Progenitor cell of endocrine pancreas (in vitro differentiated cells): Measurements from ENCODE around the gene TUBGCP5. TPM values are rescaled to one million over a fixed set of nuclear protein-coding genes. Genes with fewer than 3 reads are reported as not detected.
"Not testable (repeated sequence)": the region's sequence is repeated elsewhere in the genome, so short reads cannot be mapped to it uniquely, and the experiment has no call there.

Experiments used
- DNase-seq: peaks from one replicate; pipeline ENCODE4 v3.0.0; 2021; ENCODE audit warnings: low spot score; ENCODE audit not compliant: unreplicated experiment
- H3K27ac Mint-ChIP-seq: 2 replicates; pipeline ENCODE4 v1.8.0; 2021; ENCODE audit warnings: mild to moderate bottlenecking, moderate library complexity, mixed read lengths
- H3K27me3 Mint-ChIP-seq: 2 replicates; pipeline ENCODE4 v1.8.0; 2021; ENCODE audit warnings: mixed read lengths
- H3K36me3 Mint-ChIP-seq: 2 replicates; pipeline ENCODE4 v1.8.0; 2022; ENCODE audit warnings: mixed read lengths; ENCODE audit not compliant: insufficient read depth
- H3K4me1 Mint-ChIP-seq: 2 replicates; pipeline ENCODE4 v1.8.0; 2021; ENCODE audit warnings: low read depth, mixed read lengths
- H3K4me3 Mint-ChIP-seq: 2 replicates; pipeline ENCODE4 v1.8.0; 2021; ENCODE audit warnings: low read depth, mild to moderate bottlenecking, moderate library complexity, mixed read lengths
- H3K9me3 Mint-ChIP-seq: 2 replicates; pipeline ENCODE4 v1.8.0; 2021; ENCODE audit warnings: low read depth, mixed read lengths
- long read RNA-seq: library from polyadenylated mRNA; unstranded; transcript quantifications from one replicate; pipeline ENCODE4 v2.0.0, GENCODE V29; 2020
- total RNA-seq: library from RNA; stranded (reverse); gene quantifications from 2 replicates; pipeline ENCODE4 v1.2.1, GENCODE V29; 2021
- TF ChIP-seq, protein P1 (sequence below): fragments of 200-600 bp; sonication (generic); IDR thresholded peaks from one replicate; pipeline ENCODE4 v1.5.0; 2021; ENCODE audit warnings: antibody characterized with exemption, mild to moderate bottlenecking; ENCODE audit not compliant: unreplicated experiment

TUBGCP5 gene
- 22.5 and 24.3 TPM in 2 replicates for total RNA-seq
- long read RNA-seq, transcript TUBGCP5-205 (23 exons, 3,849 nt) = major isoform, 15 of 89 reads
- long read RNA-seq, partial matches to known transcripts = 38 of 89 reads
- long read RNA-seq, other reads (novel, unspliced or antisense) = 34 of 89 reads

GRCh38 chr15:23039143-23039916 lies at the start of gene TUBGCP5:
Gene TUBGCP5 (minus strand): TSS chr15:23039569. CDS start chr15:23039543, 26 bp downstream.
- no peaks in the 10 kb centered on the region for H3K27me3 Mint-ChIP-seq
- H3K9me3 Mint-ChIP-seq = no peaks in the 10 kb centered on the region
- H3K4me1 Mint-ChIP-seq = peaks cover 6% of the 10 kb centered on the region
- H3K36me3 Mint-ChIP-seq = peaks cover 6% of the 10 kb centered on the region
- H3K4me3 Mint-ChIP-seq = peak within 1 kb of the TSS; percentile 88
- TF ChIP-seq, protein P1, sequence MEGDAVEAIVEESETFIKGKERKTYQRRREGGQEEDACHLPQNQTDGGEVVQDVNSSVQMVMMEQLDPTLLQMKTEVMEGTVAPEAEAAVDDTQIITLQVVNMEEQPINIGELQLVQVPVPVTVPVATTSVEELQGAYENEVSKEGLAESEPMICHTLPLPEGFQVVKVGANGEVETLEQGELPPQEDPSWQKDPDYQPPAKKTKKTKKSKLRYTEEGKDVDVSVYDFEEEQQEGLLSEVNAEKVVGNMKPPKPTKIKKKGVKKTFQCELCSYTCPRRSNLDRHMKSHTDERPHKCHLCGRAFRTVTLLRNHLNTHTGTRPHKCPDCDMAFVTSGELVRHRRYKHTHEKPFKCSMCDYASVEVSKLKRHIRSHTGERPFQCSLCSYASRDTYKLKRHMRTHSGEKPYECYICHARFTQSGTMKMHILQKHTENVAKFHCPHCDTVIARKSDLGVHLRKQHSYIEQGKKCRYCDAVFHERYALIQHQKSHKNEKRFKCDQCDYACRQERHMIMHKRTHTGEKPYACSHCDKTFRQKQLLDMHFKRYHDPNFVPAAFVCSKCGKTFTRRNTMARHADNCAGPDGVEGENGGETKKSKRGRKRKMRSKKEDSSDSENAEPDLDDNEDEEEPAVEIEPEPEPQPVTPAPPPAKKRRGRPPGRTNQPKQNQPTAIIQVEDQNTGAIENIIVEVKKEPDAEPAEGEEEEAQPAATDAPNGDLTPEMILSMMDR = peak; percentile 37
- peak within 1 kb of the TSS; percentile 96 for H3K27ac Mint-ChIP-seq
- DNase-seq = peak; percentile 99

DNA sequence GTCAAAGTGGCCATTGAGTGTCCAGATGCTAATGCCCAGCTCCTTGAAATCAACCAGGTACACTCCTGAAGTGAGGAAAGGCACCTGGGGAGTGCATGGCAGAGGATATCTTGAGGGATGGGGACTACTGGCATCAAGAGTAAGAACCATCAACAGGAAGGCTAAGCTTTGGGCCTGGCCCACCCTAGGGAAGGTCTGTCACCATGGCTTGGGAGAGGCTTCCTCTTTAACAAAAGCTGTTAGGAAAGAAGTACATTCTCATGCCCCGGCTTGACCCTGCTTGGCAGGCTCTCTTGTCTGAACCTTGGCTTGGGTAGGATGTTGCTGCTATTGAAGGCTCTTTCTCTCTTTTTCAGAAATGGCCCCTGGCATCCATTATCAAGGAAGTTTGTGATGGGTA lies 43.7 kb upstream of the TUBGCP5 start:
- H3K9me3 Mint-ChIP-seq = peaks cover 19% of the 10 kb centered on the region
- no peak overlapping the region for H3K4me3 Mint-ChIP-seq

DNA sequence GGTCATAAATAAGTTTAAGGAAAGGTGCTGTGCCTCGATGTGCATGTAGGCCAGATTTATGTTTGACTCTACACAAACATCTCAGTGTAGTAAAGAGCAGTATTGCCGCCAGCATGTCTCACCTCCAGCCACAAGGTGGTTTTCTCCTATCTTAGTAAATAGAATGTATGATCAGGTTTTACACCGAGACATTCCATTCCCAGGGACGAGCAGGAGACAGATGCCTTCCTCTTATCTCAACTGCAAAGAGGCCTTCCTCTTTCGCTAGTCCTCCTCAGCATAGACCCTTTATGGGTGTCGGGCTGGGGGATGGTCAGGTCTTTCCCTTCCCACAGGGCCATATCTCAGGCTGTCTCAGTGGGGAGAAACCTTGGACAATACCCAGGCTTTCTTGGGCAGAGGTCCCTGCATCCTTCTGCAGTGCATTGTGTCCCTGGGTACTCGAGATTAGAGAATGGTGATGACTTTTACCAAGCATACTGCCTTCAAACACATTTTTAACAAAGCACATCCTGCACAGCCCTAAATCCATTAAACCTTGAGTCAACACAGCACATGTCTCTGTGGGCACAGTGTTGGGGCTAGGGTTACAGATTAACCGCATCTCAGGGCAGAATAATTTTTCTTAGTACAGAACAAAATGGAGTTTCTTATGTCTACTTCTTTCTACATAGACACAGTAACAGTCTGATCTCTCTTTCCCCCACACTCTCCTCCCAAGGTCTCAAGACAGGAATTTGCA lies 42.8 kb upstream of the TUBGCP5 start:
- H3K27ac Mint-ChIP-seq, H3K27me3 Mint-ChIP-seq, DNase-seq, H3K36me3 Mint-ChIP-seq, H3K4me1 Mint-ChIP-seq, H3K4me3 Mint-ChIP-seq: not testable (repeated sequence)
- peaks cover 19% of the 10 kb centered on the region for H3K9me3 Mint-ChIP-seq

More for the DNA sequence above, 43.7 kb upstream of the TUBGCP5 start:
- H3K27ac Mint-ChIP-seq = no peak overlapping the region
- peaks cover 5% of the 10 kb centered on the region for H3K4me1 Mint-ChIP-seq
- H3K36me3 Mint-ChIP-seq = no peaks in the 10 kb centered on the region
- no peaks in the 10 kb centered on the region for H3K27me3 Mint-ChIP-seq
- DNase-seq = no peak
- TF ChIP-seq, protein P1 = no peak

- peaks cover 5% of the 10 kb centered on the region for H3K4me1 Mint-ChIP-seq
- H3K36me3 Mint-ChIP-seq = no peaks in the 10 kb centered on the region
- no peaks in the 10 kb centered on the region for H3K27me3 Mint-ChIP-seq
- H3K27ac Mint-ChIP-seq = no peak overlapping the region
- DNase-seq = no peak
- TF ChIP-seq, protein P1 = no peak
- no peak overlapping the region for H3K4me3 Mint-ChIP-seq
- H3K9me3 Mint-ChIP-seq = peaks cover 14% of the 10 kb centered on the region
Measured at GRCh38 chr15:23081271-23081670, 41.9 kb upstream of the TUBGCP5 start.

- no peaks in the 10 kb centered on the region for H3K36me3 Mint-ChIP-seq
- TF ChIP-seq, protein P1 = no peak
- H3K4me3 Mint-ChIP-seq = no peak overlapping the region
- no peak for DNase-seq
- H3K27me3 Mint-ChIP-seq = no peaks in the 10 kb centered on the region
- H3K4me1 Mint-ChIP-seq = peaks cover 5% of the 10 kb centered on the region
- peaks cover 4% of the 10 kb centered on the region for H3K9me3 Mint-ChIP-seq
- H3K27ac Mint-ChIP-seq = no peak overlapping the region
Measured at GRCh38 chr15:23079766-23080165, 40.4 kb upstream of the TUBGCP5 start.
